ENCODE data around the gene TBC1D16.
"Not testable (repeated sequence)": the region's sequence is repeated elsewhere in the genome, so short reads cannot be mapped to it uniquely, and the experiment has no call there.

GRCh38 chr17:79956441-79956735 lies 79.3 kb downstream of the TBC1D16 start:
- TF ChIP-seq CTCF (IDR thresholded peaks at IDR 0.05; ENCODE audit: borderline replicate concordance, extremely low read depth, low read length, poor library complexity, severe bottlenecking); EZH2 (IDR thresholded peaks at IDR 0.05; ENCODE audit: borderline replicate concordance, low read depth, low read length, severe bottlenecking): not testable (repeated sequence)
